SK-N-SH (cell line): ENCODE results near the gene RETREG2. TPM values are rescaled to one million over a fixed set of nuclear protein-coding genes. Genes with fewer than 3 reads are reported as not detected.

ENCODE experiments used
- CTCF ChIA-PET: fragments of 300-600, 350-600 bp; formaldehyde crosslinking; extraction: SDS; loops from one replicate; lab custom pipeline; 2021; lab: Yijun Ruan, JAX
- POLR2A ChIA-PET: fragments of 350-600 bp; sonication (Branson Sonifier 250); formaldehyde crosslinking; extraction: SDS; loops from one replicate; lab custom pipeline; 2020; ENCODE audit warnings: antibody characterized with exemption, inconsistent platforms; lab: Yijun Ruan, JAX
- DNase-seq: peaks from one replicate; pipeline ENCODE4 v3.0.0; 2012
- H2AFZ ChIP-seq: fragments of 200-600 bp; sonication (generic); 2 replicates; pipeline ENCODE4 v1.8.1; 2016; ENCODE audit warnings: antibody characterized with exemption, mild to moderate bottlenecking, low read depth
- H3F3A ChIP-seq: fragments of 200-600 bp; sonication (generic); replicated peaks from 2 replicates; pipeline ENCODE3; 2016; ENCODE audit warnings: antibody characterized with exemption, mild to moderate bottlenecking; ENCODE audit not compliant: insufficient read depth
- H3K27ac ChIP-seq, 2 experiments: fragments of 200-500 bp in 1 of 2; fragments of 200-600 bp in 1 of 2; sonication (Bioruptor generic) in 1 of 2; sonication (generic), shearing (Covaris generic) in 1 of 2; 2 replicates each; pipeline versions ENCODE4 v1.5.1 to v1.6.1; 2014 to 2016; ENCODE audit warnings: low read depth in 2 of 2, inconsistent platforms in 1 of 2, low read length in 1 of 2, mild to moderate bottlenecking in 1 of 2, mixed read lengths in 1 of 2
- H3K27me3 ChIP-seq: fragments of 200-600 bp; sonication (generic), shearing (Covaris generic); 2 replicates; pipeline ENCODE4 v1.6.1; 2016; ENCODE audit warnings: mixed run types; ENCODE audit not compliant: insufficient read depth
- H3K36me3 ChIP-seq, 2 experiments: fragments of 200-500 bp in 1 of 2; fragments of 200-600 bp in 1 of 2; sonication (Bioruptor generic) in 1 of 2; sonication (generic) in 1 of 2; replicated peaks in 1 of 2; 2 replicates each; pipeline versions ENCODE3 to v1.5.1; 2014 to 2016; ENCODE audit warnings: low read length in 1 of 2, mild to moderate bottlenecking in 1 of 2; ENCODE audit not compliant: insufficient read depth in 2 of 2, control insufficient read depth in 1 of 2
- H3K4me1 ChIP-seq, 2 experiments: fragments of 200-500 bp in 1 of 2; fragments of 200-600 bp in 1 of 2; sonication (Bioruptor generic) in 1 of 2; sonication (generic), shearing (Covaris generic) in 1 of 2; 2 replicates each; pipeline versions ENCODE4 v1.5.1 to v1.6.1; 2014 to 2016; ENCODE audit warnings: low read depth in 1 of 2, low read length in 1 of 2, mixed run types in 1 of 2; ENCODE audit not compliant: insufficient read depth in 2 of 2, control insufficient read depth in 1 of 2
- H3K4me2 ChIP-seq: fragments of 200-600 bp; sonication (generic), shearing (Covaris generic); 2 replicates; pipeline ENCODE4 v1.6.1; 2017; ENCODE audit warnings: mixed run types
- H3K4me3 ChIP-seq, 2 experiments: fragments of 200-500 bp in 1 of 2; fragments of 200-600 bp in 1 of 2; sonication (Bioruptor generic) in 1 of 2; sonication (generic), shearing (Covaris generic) in 1 of 2; 2 replicates each; pipeline versions ENCODE4 v1.5.1 to v1.8.1; 2014 to 2016; ENCODE audit warnings: low read depth in 2 of 2, inconsistent platforms in 1 of 2, low read length in 1 of 2, mild to moderate bottlenecking in 1 of 2, mixed read lengths in 1 of 2, moderate library complexity in 1 of 2
- H3K79me2 ChIP-seq: fragments of 200-600 bp; sonication (generic); 2 replicates; pipeline ENCODE4 v1.8.1; 2017; ENCODE audit warnings: mild to moderate bottlenecking; ENCODE audit not compliant: insufficient read depth
- H3K9ac ChIP-seq: fragments of 200-600 bp; sonication (generic); 2 replicates; pipeline ENCODE4 v1.6.1; 2017; ENCODE audit warnings: mixed run types
- H3K9me2 ChIP-seq: fragments of 200-600 bp; sonication (generic); 2 replicates; pipeline ENCODE4 v1.6.1; 2017; ENCODE audit warnings: mixed run types
- H3K9me3 ChIP-seq: fragments of 200-600 bp; sonication (generic); 2 replicates; pipeline ENCODE4 v1.6.1; 2017; ENCODE audit warnings: mixed run types, mild to moderate bottlenecking, moderate library complexity
- H4K20me1 ChIP-seq: fragments of 200-600 bp; sonication (generic); 2 replicates; pipeline ENCODE4 v1.6.1; 2017; ENCODE audit warnings: mild to moderate bottlenecking, mixed run types; ENCODE audit not compliant: insufficient read depth
- CHD2 ChIP-seq: fragments of 150-350 bp; IDR thresholded peaks from 2 replicates; pipeline ENCODE4 v1.6.1; 2018; ENCODE audit warnings: low read length; ENCODE audit not compliant: partially characterized antibody
- ELF1 ChIP-seq: IDR thresholded peaks from 2 replicates; pipeline ENCODE4 v1.4.0; 2012
- EZH2phosphoT487 ChIP-seq: fragments of 200-600 bp; sonication (generic); IDR thresholded peaks from 2 replicates; pipeline ENCODE4 v1.6.1; 2017; ENCODE audit warnings: low read depth, mixed run types, mild to moderate bottlenecking, antibody characterized with exemption, moderate library complexity, borderline replicate concordance
- FOSL2 ChIP-seq: IDR thresholded peaks from 2 replicates; pipeline ENCODE4 v1.4.0; 2012; ENCODE audit warnings: low read depth, mild to moderate bottlenecking, moderate library complexity, borderline replicate concordance
- FOXJ3 ChIP-seq: sonication (generic); formaldehyde crosslinking; IDR thresholded peaks from 2 replicates; pipeline ENCODE4 v1.5.1; 2020; ENCODE audit warnings: mild to moderate bottlenecking, missing genetic modification reagents
- FOXM1 ChIP-seq: IDR thresholded peaks from 2 replicates; pipeline ENCODE4 v1.4.0; 2012; ENCODE audit warnings: low read depth, mild to moderate bottlenecking
- GATA2 ChIP-seq: sonication (generic); formaldehyde crosslinking; IDR thresholded peaks from 2 replicates; pipeline ENCODE4 v1.5.0; 2020; ENCODE audit warnings: mild to moderate bottlenecking, missing genetic modification reagents
- JUND ChIP-seq: IDR thresholded peaks from 2 replicates; pipeline ENCODE4 v1.4.0; 2012
- POLR2AphosphoS5 ChIP-seq: IDR thresholded peaks from 2 replicates; pipeline ENCODE4 v1.6.1; 2012; ENCODE audit warnings: low read depth, low read length
- RAD21 ChIP-seq: IDR thresholded peaks from 2 replicates; pipeline ENCODE4 v1.6.1; 2012; ENCODE audit warnings: mild to moderate bottlenecking, low read length
- RCOR1 ChIP-seq: fragments of 150-350 bp; IDR thresholded peaks from 2 replicates; pipeline ENCODE4 v1.6.1; 2017; ENCODE audit warnings: antibody characterized with exemption, low read length
- RXRA ChIP-seq: IDR thresholded peaks from 2 replicates; pipeline ENCODE4 v1.4.0; 2012; ENCODE audit warnings: low read depth, mild to moderate bottlenecking, borderline replicate concordance
- SIN3A ChIP-seq: IDR thresholded peaks from 2 replicates; pipeline ENCODE4 v1.6.1; 2012; ENCODE audit warnings: low read depth, mild to moderate bottlenecking, low read length, moderate library complexity, borderline replicate concordance
- TAF1 ChIP-seq: IDR thresholded peaks from 2 replicates; pipeline ENCODE4 v1.6.1; 2012; ENCODE audit warnings: low read depth, mild to moderate bottlenecking, low read length, moderate library complexity, borderline replicate concordance
- TCF12 ChIP-seq: IDR thresholded peaks from 2 replicates; pipeline ENCODE4 v1.4.0; 2012
- TEAD4 ChIP-seq: IDR thresholded peaks from 2 replicates; pipeline ENCODE4 v1.4.0; 2012; ENCODE audit warnings: mild to moderate bottlenecking, borderline replicate concordance; ENCODE audit not compliant: insufficient read depth
- YY1 ChIP-seq: IDR thresholded peaks from 2 replicates; pipeline ENCODE4 v1.4.0; 2012; ENCODE audit warnings: low read depth, mild to moderate bottlenecking
- WGBS: methylation state at CpG from one replicate; pipeline ENCODE4 v1.1.6; 2017; ENCODE audit warnings: low lambda C conversion rate; 5-methylcytosine and 5-hydroxymethylcytosine counted together
- polyA plus RNA-seq, 3 experiments: library from polyadenylated mRNA; depleted of rRNA; stranded (reverse); fragments of >200 nt; gene quantifications; 2 replicates each; pipeline ENCODE4 v1.2.3, GENCODE V29; 2012
- TF ChIP-seq, protein P1 (sequence below): IDR thresholded peaks from 2 replicates; pipeline ENCODE4 v1.4.0; 2012; ENCODE audit warnings: low read depth, borderline replicate concordance
- TF ChIP-seq, protein P2 (sequence below): IDR thresholded peaks from 2 replicates; pipeline ENCODE4 v1.6.1; 2012; ENCODE audit warnings: mild to moderate bottlenecking, low read depth, low read length, moderate library complexity

Gene RETREG2
- polyA plus RNA-seq, 1 of the 3 experiments (the other 2 are of a cell fraction), result 74.6 TPM

DNA sequence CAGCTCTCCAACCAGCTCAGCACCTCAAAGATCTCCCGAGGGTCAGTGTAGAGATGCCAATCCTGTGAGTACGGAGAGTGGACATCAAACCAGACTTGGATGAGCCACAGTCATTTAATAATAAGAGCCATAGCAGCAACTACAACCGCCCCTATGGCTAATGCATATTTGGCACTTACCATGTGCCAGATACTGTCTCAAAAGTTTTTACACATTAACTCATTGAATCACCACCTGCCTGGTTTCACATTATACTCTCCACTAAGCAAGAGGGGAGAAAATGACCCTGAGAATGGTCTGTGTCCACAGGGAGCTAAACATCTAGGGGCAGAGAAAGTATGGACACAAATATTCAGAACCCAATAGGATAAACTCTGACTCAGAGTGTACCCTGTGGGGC, 3.9 kb upstream of the RETREG2 start:
- POLR2A ChIA-PET, result interaction anchor here (0.5 to 0.7 kb wide), 2 partner anchors 55 to 87 kb away, joined by 3 read pairs; no protein-coding TSS in a partner anchor
- TF ChIP-seq CHD2, result no peak
- TF ChIP-seq EZH2phosphoT487, result no peak
- TF ChIP-seq TEAD4, result no peak
- no peak for TF ChIP-seq POLR2AphosphoS5
- TF ChIP-seq FOXJ3 (CRISPR knock-in tag), result no peak
- no peak for TF ChIP-seq RCOR1
- no peak for TF ChIP-seq FOSL2
- TF ChIP-seq TCF12, result no peak
- no peak for TF ChIP-seq RAD21
- TF ChIP-seq, protein P1, sequence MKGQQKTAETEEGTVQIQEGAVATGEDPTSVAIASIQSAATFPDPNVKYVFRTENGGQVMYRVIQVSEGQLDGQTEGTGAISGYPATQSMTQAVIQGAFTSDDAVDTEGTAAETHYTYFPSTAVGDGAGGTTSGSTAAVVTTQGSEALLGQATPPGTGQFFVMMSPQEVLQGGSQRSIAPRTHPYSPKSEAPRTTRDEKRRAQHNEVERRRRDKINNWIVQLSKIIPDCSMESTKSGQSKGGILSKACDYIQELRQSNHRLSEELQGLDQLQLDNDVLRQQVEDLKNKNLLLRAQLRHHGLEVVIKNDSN, result no peak
- TF ChIP-seq FOXM1, result no peak
- no peak for TF ChIP-seq YY1
- no peak for TF ChIP-seq JUND
- no peak for TF ChIP-seq RXRA
- TF ChIP-seq, protein P2, sequence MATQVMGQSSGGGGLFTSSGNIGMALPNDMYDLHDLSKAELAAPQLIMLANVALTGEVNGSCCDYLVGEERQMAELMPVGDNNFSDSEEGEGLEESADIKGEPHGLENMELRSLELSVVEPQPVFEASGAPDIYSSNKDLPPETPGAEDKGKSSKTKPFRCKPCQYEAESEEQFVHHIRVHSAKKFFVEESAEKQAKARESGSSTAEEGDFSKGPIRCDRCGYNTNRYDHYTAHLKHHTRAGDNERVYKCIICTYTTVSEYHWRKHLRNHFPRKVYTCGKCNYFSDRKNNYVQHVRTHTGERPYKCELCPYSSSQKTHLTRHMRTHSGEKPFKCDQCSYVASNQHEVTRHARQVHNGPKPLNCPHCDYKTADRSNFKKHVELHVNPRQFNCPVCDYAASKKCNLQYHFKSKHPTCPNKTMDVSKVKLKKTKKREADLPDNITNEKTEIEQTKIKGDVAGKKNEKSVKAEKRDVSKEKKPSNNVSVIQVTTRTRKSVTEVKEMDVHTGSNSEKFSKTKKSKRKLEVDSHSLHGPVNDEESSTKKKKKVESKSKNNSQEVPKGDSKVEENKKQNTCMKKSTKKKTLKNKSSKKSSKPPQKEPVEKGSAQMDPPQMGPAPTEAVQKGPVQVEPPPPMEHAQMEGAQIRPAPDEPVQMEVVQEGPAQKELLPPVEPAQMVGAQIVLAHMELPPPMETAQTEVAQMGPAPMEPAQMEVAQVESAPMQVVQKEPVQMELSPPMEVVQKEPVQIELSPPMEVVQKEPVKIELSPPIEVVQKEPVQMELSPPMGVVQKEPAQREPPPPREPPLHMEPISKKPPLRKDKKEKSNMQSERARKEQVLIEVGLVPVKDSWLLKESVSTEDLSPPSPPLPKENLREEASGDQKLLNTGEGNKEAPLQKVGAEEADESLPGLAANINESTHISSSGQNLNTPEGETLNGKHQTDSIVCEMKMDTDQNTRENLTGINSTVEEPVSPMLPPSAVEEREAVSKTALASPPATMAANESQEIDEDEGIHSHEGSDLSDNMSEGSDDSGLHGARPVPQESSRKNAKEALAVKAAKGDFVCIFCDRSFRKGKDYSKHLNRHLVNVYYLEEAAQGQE, result no peak
- no peak for TF ChIP-seq GATA2 (CRISPR knock-in tag)
- no peak for TF ChIP-seq ELF1
- no peak for TF ChIP-seq SIN3A
- no peak for TF ChIP-seq TAF1
- H3K4me3 ChIP-seq, result no peak overlapping the region

More for the DNA sequence above, 3.9 kb upstream of the RETREG2 start:
- H4K20me1 ChIP-seq, result peaks cover 3% of the 10 kb centered on the region; the same call in 1 of the 2 replicates
- CTCF ChIA-PET, result interaction anchor here (1.0 to 8.7 kb wide), 6 partner anchors 15 to 194 kb away, joined by 3 to 104 read pairs (median 8); partner anchors contain the start of gene NHEJ1
- peaks cover 22% of the 10 kb centered on the region for H3K79me2 ChIP-seq
- H3F3A ChIP-seq, result peaks cover 10% of the 10 kb centered on the region
- 76% methylated on average over 3 of the region's 3 CpGs for WGBS
- no peaks in the 10 kb centered on the region for H3K27me3 ChIP-seq
- H3K4me2 ChIP-seq, result no peak overlapping the region
- H3K36me3 ChIP-seq, result peaks cover 11 to 32% of the 10 kb centered on the region in 2 experiments
- DNase-seq, result no peak
- no peak overlapping the region for H2AFZ ChIP-seq
- H3K9me3 ChIP-seq, result no peaks in the 10 kb centered on the region
- H3K9me2 ChIP-seq, result no peaks in the 10 kb centered on the region
- peaks cover 0 to 13% of the 10 kb centered on the region in 2 experiments; a peak in 2 of 4 replicates for H3K4me1 ChIP-seq
- H3K9ac ChIP-seq, result no peak overlapping the region
- no peak overlapping the region for H3K27ac ChIP-seq
